ENCODE measurements around the gene YPEL3.

DNA sequence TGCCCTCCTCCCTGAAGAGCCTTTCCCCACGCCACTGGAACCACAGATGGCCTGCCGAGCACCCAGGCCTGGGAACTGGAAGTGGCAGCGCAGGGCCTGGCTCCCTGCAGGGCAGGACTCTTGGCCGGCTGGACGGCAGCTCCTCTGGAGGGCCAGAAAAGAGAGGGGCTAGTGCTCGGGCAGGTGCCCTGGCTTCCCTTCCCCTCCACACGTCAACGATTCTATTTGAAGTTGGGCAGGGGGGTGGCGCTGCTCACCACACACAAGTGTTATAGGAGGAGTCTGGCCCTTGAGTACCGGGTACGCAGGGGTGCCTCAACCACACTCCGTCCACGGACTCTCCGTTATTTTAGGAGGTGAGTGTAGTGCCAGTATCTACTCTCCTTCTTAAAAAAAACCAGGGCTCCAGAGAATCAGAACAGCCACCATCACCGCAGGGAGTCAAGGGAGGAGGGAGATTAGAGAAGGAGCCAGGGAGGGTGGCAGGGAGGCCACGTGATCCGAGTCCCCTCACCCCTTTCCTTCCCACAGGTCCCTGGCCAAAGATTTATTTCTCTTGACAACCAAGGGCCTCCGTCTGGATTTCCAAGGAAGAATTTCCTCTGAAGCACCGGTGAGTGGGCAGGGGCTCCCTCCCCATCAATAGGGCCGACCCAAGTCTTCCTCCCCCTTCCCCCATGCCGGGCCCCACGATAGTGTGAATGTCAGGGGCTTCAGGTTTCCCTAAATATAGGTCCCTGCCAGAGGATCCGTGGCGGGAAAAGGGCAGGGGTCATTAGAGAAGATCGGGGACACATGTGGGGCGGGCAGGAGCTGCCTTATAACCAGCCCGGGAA, 31.9 kb downstream of the YPEL3 start:
- no peak for TF ChIP-seq SUZ12 (IDR thresholded peaks at IDR 0.05)
- TF ChIP-seq SP1 (IDR thresholded peaks at IDR 0.05) = no peak
- TF ChIP-seq, protein P1, sequence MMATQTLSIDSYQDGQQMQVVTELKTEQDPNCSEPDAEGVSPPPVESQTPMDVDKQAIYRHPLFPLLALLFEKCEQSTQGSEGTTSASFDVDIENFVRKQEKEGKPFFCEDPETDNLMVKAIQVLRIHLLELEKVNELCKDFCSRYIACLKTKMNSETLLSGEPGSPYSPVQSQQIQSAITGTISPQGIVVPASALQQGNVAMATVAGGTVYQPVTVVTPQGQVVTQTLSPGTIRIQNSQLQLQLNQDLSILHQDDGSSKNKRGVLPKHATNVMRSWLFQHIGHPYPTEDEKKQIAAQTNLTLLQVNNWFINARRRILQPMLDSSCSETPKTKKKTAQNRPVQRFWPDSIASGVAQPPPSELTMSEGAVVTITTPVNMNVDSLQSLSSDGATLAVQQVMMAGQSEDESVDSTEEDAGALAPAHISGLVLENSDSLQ (IDR thresholded peaks at IDR 0.05) = peak; percentile 85
- TF ChIP-seq FOXM1 (IDR thresholded peaks at IDR 0.05; ENCODE audit: borderline replicate concordance) = no peak
- no peak for TF ChIP-seq FOXK2 (IDR thresholded peaks at IDR 0.05)
- peak; percentile 60 for TF ChIP-seq L3MBTL2 (conservative IDR thresholded peaks at IDR 0.05)
- TF ChIP-seq HDGF (IDR thresholded peaks at IDR 0.05; ENCODE audit: borderline replicate concordance) = 0 out of 2 replicates have a peak, but pooled peaks have one; percentile 16
- no peak for TF ChIP-seq FOXA1 (IDR thresholded peaks at IDR 0.05)
- TF ChIP-seq CTBP1 (IDR thresholded peaks at IDR 0.05; ENCODE audit: borderline replicate concordance) = no peak
- TF ChIP-seq ELF4 (IDR thresholded peaks at IDR 0.05) = no peak
- TF ChIP-seq ARNT (IDR thresholded peaks at IDR 0.05) = no peak
- TF ChIP-seq TARDBP (IDR thresholded peaks at IDR 0.05) = no peak
- no peak for TF ChIP-seq NFRKB (IDR thresholded peaks at IDR 0.05)
- no peak for TF ChIP-seq ZNF384 (IDR thresholded peaks at IDR 0.05)

Measured in HEK293T (cell line).